Naive thymus-derived CD4-positive, alpha-beta T cell (primary cell): ENCODE measurements around the gene DHRS7B. TPM values are rescaled to one million over a fixed set of nuclear protein-coding genes. Genes with fewer than 3 reads are reported as not detected.

Experiments used
- ATAC-seq: fragments of 150-1000 bp; cut with Tn5 transposase; 2 replicates; pipeline ENCODE4 v1.10.0; 2021; ENCODE audit warnings: mild to moderate bottlenecking, moderate library complexity
- CTCF ChIA-PET: fragments of 350-600 bp; sonication (Branson Sonifier 250); formaldehyde crosslinking; loops from one replicate; lab custom pipeline; 2021; ENCODE audit warnings: antibody characterized with exemption; lab: Charles Lee
- POLR2A ChIA-PET: fragments of 350-600 bp; sonication (Branson Sonifier 250); formaldehyde crosslinking; loops from one replicate; lab custom pipeline; 2021; ENCODE audit warnings: antibody characterized with exemption, inconsistent platforms; lab: Charles Lee
- DNase-seq, 9 donors: peaks; one replicate each; pipeline versions ENCODE4 v3.0.0 to v3.0.0-alpha.2; 2020 to 2022; ENCODE audit warnings: mixed read lengths in 1 of 9
- H3K27ac ChIP-seq: one replicate; pipeline ENCODE4 v1.7.0; 2013; ENCODE audit warnings: mild to moderate bottlenecking, low read depth, low read length, moderate library complexity
- H3K27me3 ChIP-seq, 2 donors: one replicate each; pipeline ENCODE4 v1.7.0; 2013; ENCODE audit warnings: low read length in 2 of 2, mild to moderate bottlenecking in 2 of 2, moderate library complexity in 2 of 2; ENCODE audit not compliant: control insufficient read depth in 2 of 2, insufficient read depth in 2 of 2
- H3K36me3 ChIP-seq, 3 experiments: 1 replicate in 2 of 3; 2 replicates in 1 of 3; pipeline ENCODE4 v1.7.0; 2013; ENCODE audit warnings: low read length in 3 of 3, mild to moderate bottlenecking in 3 of 3, moderate library complexity in 1 of 3; ENCODE audit not compliant: insufficient read depth in 3 of 3, control insufficient read depth in 2 of 3
- H3K4me1 ChIP-seq, 2 donors: one replicate each; pipeline ENCODE4 v1.7.0; 2013; ENCODE audit warnings: low read length in 2 of 2, mild to moderate bottlenecking in 2 of 2, moderate library complexity in 1 of 2; ENCODE audit not compliant: control insufficient read depth in 2 of 2, insufficient read depth in 2 of 2
- H3K4me3 ChIP-seq: 2 replicates; pipeline ENCODE4 v1.7.0; 2013; ENCODE audit warnings: mild to moderate bottlenecking, low read length
- H3K9me3 ChIP-seq, 3 experiments: 1 replicate in 2 of 3; 2 replicates in 1 of 3; pipeline ENCODE4 v1.7.0; 2013; ENCODE audit warnings: low read length in 3 of 3; ENCODE audit not compliant: control insufficient read depth in 2 of 3
- H3K27ac Mint-ChIP-seq, 9 donors: one replicate each; pipeline ENCODE4 v1.8.0; 2020 to 2022; ENCODE audit warnings: mixed read lengths in 9 of 9, mild to moderate bottlenecking in 8 of 9, moderate library complexity in 5 of 9, inconsistent platforms in 2 of 9
- H3K27me3 Mint-ChIP-seq, 5 donors: one replicate each; pipeline ENCODE4 v1.8.0; 2021 to 2022; ENCODE audit warnings: mixed read lengths in 5 of 5, mild to moderate bottlenecking in 1 of 5
- H3K36me3 Mint-ChIP-seq, 5 donors: one replicate each; pipeline ENCODE4 v1.8.0; 2020 to 2022; ENCODE audit warnings: mixed read lengths in 5 of 5, mild to moderate bottlenecking in 3 of 5, inconsistent platforms in 1 of 5
- H3K4me1 Mint-ChIP-seq, 7 donors: one replicate each; pipeline ENCODE4 v1.8.0; 2020 to 2022; ENCODE audit warnings: mixed read lengths in 7 of 7, mild to moderate bottlenecking in 3 of 7, inconsistent platforms in 1 of 7
- H3K4me3 Mint-ChIP-seq, 10 donors: one replicate each; pipeline ENCODE4 v1.8.0; 2020 to 2022; ENCODE audit warnings: mild to moderate bottlenecking in 10 of 10, mixed read lengths in 10 of 10, moderate library complexity in 6 of 10, inconsistent platforms in 2 of 10
- H3K9me3 Mint-ChIP-seq, 11 donors: one replicate each; pipeline ENCODE4 v1.8.0; 2020 to 2022; ENCODE audit warnings: mixed read lengths in 11 of 11, mild to moderate bottlenecking in 4 of 11, inconsistent platforms in 1 of 11, moderate library complexity in 1 of 11
- intact Hi-C, 2 donors: fragments of 100-400 bp; cut with micrococcal nuclease; formaldehyde crosslinking; loops; one replicate each; pipeline ENCODE4 v1.15.1; 2023
- polyA plus RNA-seq, 2 donors: library from polyadenylated mRNA; unstranded; fragments of 300-500 nt; fragmentation: Illumina TruSeq; gene quantifications; one replicate each; pipeline ENCODE4 v1.2.3, GENCODE V29; 2021
- total RNA-seq, 6 experiments: library from RNA in 5 of 6; stranded (reverse) in 5 of 6; gene quantifications; 1 replicate in 5 of 6; 2 replicates in 1 of 6; pipeline ENCODE4 v1.2.3 and lab custom pipeline; 2021 to 2026

DHRS7B gene
- total and polyA plus RNA-seq, 7 experiments from 2014 or later, result 5.9 to 15.1 (median 10.0) TPM

DNA sequence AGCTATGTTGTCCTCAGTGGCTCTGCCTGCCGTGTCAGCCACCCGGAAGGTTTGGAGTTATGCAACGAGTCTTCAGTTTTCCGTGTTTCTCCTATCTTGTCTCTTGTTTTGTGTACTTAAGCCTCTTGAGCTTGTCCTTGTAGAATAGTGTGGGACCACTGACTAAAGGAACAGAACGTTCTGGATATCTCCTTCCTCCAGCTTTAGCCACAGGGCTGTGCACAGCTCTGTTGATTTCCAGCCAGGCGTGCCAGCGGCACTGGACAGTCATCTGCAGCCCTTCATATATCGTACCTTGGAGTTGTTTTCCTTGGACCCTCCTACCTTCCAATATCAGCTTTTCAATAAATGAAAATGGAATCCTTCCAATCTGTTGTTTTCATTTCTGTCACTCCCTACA is 47.4 kb downstream of the DHRS7B start:
- POLR2A ChIA-PET, result no interaction called here
- Mint-ChIP-seq H3K4me1 (peaks cover 0 to 13% (median 7%) of the 10 kb centered on the region in 7 donors), H3K9me3 (peaks cover 0 to 2% (median 0%) of the 10 kb centered on the region in 11 donors), H3K4me3 (no peak overlapping the region), H3K27ac (peak overlapping the region in 3 of 9 donors; percentile 32 to 78 (median 60)), H3K27me3 (no peaks in the 10 kb centered on the region), H3K36me3 (peaks cover 0 to 29% (median 4%) of the 10 kb centered on the region in 5 donors)
- Histone ChIP-seq H3K27ac (no peak overlapping the region), H3K27me3 (no peaks in the 10 kb centered on the region), H3K4me3 (no peak overlapping the region), H3K36me3 (peaks cover 0 to 34% (median 0%) of the 10 kb centered on the region in 3 experiments), H3K9me3 (no peaks in the 10 kb centered on the region), H3K4me1 (no peaks in the 10 kb centered on the region)
- DNase-seq, result no peak
- CTCF ChIA-PET, result interaction anchor here (0.5 to 0.6 kb wide), 2 partner anchors 23 to 106 kb away, joined by 3 to 4 read pairs; no protein-coding TSS in a partner anchor
- ATAC-seq, result no peak
- intact Hi-C loops, result no loop called here

DNA sequence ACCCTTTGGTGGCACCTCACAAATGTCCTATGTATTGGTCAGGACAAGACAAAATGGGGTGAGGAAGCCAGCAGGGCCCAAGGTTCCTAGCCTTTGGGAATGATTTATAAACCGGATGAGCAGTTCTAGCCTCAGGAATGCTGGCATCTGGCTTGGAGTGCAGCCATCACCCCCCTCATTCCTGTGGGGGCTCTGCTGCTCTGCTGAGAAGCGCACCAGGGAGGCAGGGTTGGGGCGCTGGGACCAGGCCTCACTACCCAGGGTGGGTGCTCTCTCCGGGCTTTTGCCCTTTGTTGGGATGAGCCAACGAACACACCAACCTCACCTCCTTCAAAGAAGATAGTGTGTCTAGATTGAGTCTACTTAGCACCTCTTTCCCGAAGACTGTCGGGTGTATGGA is 47.9 kb downstream of the DHRS7B start:
- Histone ChIP-seq H3K4me1 (no peaks in the 10 kb centered on the region), H3K27me3 (no peaks in the 10 kb centered on the region), H3K27ac (no peak overlapping the region), H3K36me3 (peaks cover 0 to 34% (median 0%) of the 10 kb centered on the region in 3 experiments), H3K4me3 (no peak overlapping the region), H3K9me3 (no peaks in the 10 kb centered on the region)
- intact Hi-C loops, result no loop called here
- Mint-ChIP-seq H3K4me3 (no peak overlapping the region), H3K9me3 (peaks cover 0 to 2% (median 0%) of the 10 kb centered on the region in 11 donors), H3K27me3 (no peaks in the 10 kb centered on the region), H3K36me3 (peaks cover 0 to 29% (median 4%) of the 10 kb centered on the region in 5 donors), H3K4me1 (peaks cover 0 to 13% (median 7%) of the 10 kb centered on the region in 7 donors), H3K27ac (peak overlapping the region in 1 of 9 donors; percentile 32)
- ChIA-PET POLR2A (no interaction called here), CTCF (no interaction called here)
- ATAC-seq (no peak), DNase-seq (no peak)

DNA sequence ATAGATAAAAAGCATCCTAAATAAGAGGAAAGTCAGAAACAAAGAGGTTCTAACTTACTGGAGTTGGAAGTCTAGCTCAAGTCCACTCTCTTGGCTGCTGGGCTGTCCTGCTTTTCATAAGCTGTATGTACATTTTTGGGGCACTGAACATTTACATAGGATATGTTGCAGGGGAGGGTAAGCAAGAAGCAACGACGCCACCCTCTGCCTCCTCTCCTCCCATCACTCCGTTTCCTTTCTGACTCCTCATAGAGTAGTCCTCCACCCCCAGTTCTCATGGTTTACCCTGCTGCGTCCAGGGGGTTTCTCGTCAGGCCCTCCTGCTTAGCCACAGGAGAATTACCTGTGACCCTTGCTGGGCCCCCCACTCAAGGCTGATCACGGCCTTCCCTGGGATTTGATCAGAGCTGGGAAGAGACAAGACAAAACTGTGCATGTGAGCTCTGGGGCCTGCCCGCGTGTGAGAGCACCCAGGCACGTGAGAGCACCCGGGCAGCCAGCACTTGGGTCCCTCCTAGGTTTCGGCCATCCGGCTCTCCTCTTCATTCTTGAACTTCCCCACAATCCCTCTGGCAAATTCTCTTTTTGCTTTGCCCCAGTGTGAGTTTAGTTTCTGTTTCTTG is 50.1 kb downstream of the DHRS7B start:
- H3K36me3 Mint-ChIP-seq, result peaks cover 0 to 32% (median 5%) of the 10 kb centered on the region in 5 donors
- no peaks in the 10 kb centered on the region for H3K9me3 Mint-ChIP-seq
- POLR2A ChIA-PET, result no interaction called here
- H3K4me3 Mint-ChIP-seq, result no peak overlapping the region
- Histone ChIP-seq H3K4me3 (no peak overlapping the region), H3K9me3 (no peaks in the 10 kb centered on the region), H3K27ac (no peak overlapping the region), H3K27me3 (no peaks in the 10 kb centered on the region), H3K36me3 (peaks cover 0 to 34% (median 0%) of the 10 kb centered on the region in 3 experiments), H3K4me1 (no peaks in the 10 kb centered on the region)
- CTCF ChIA-PET, result no interaction called here
- DNase-seq (peak in 1 of 9 donors; percentile 12), ATAC-seq (no peak)
- H3K27ac Mint-ChIP-seq, result peak overlapping the region in 3 of 9 donors; percentile 16 to 38 (median 28)
- no peaks in the 10 kb centered on the region for H3K27me3 Mint-ChIP-seq
- peaks cover 0 to 2% (median 0%) of the 10 kb centered on the region in 7 donors for H3K4me1 Mint-ChIP-seq
- intact Hi-C loops, result no loop called here

- DNase-seq, result peak in 1 of 9 donors; percentile 10
- Mint-ChIP-seq H3K4me1 (peaks cover 0 to 2% (median 0%) of the 10 kb centered on the region in 7 donors), H3K36me3 (peaks cover 0 to 31% (median 5%) of the 10 kb centered on the region in 5 donors), H3K27me3 (no peaks in the 10 kb centered on the region), H3K27ac (peak overlapping the region in 1 of 9 donors; percentile 28), H3K4me3 (no peak overlapping the region), H3K9me3 (no peaks in the 10 kb centered on the region)
- Histone ChIP-seq H3K27me3 (no peaks in the 10 kb centered on the region), H3K4me3 (no peak overlapping the region), H3K4me1 (no peaks in the 10 kb centered on the region), H3K36me3 (peaks cover 0 to 31% (median 0%) of the 10 kb centered on the region in 3 experiments), H3K27ac (no peak overlapping the region), H3K9me3 (no peaks in the 10 kb centered on the region)
- CTCF ChIA-PET, result no interaction called here
- intact Hi-C loops, result no loop called here
- ATAC-seq, result no peak
- POLR2A ChIA-PET, result no interaction called here
Measured at GRCh38 chr17:21177401-21177800, 50.6 kb downstream of the DHRS7B start.

DNA sequence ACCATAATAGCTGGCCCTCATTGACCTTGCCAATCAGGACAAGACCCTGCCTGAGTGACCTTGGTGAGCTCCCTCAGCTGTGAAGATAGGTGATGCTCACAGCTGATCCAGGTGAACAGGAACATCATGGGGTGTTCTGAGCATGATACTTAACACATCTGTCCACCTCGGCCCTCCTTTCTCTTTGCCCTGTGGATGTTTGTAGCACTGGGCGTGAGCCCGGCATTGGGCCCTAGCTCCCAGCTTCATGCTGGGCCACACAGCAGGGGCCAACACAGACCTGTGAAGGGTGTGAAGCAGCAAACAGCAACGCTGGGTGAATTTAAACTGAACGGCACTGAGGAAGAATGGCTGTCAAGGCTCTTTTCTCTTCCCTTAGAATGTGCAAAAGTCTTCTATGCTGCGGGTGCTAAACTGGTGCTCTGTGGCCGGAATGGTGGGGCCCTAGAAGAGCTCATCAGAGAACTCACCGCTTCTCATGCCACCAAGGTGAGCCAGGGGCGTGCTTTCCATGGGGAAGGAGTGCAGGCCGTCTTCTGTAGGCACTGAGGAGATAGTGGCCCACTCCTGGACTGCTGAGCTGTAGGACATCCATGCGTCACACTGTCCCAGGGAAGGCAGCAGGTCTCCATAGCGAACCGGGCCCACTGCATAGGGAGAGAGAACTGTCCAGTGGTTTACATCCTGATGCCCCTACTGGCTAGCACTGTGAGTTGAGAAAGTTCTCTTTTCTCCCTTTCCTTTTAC is 51.3 kb downstream of the DHRS7B start:
- POLR2A ChIA-PET, result no interaction called here
- H3K36me3 Mint-ChIP-seq, result peaks cover 0 to 29% (median 5%) of the 10 kb centered on the region in 5 donors
- Histone ChIP-seq H3K27ac (no peak overlapping the region), H3K36me3 (peaks cover 0 to 24% (median 0%) of the 10 kb centered on the region in 3 experiments), H3K4me3 (no peak overlapping the region), H3K27me3 (no peaks in the 10 kb centered on the region), H3K9me3 (no peaks in the 10 kb centered on the region), H3K4me1 (no peaks in the 10 kb centered on the region)
- no peaks in the 10 kb centered on the region for H3K9me3 Mint-ChIP-seq
- ATAC-seq, result no peak
- intact Hi-C loops, result no loop called here
- H3K4me3 Mint-ChIP-seq, result no peak overlapping the region
- peak overlapping the region in 3 of 9 donors; percentile 25 to 65 (median 28) for H3K27ac Mint-ChIP-seq
- H3K27me3 Mint-ChIP-seq, result no peaks in the 10 kb centered on the region
- CTCF ChIA-PET, result interaction anchor here (0.7 to 1.1 kb wide), 3 partner anchors 12 to 61 kb away, joined by 3 to 4 read pairs (median 3); no protein-coding TSS in a partner anchor
- peak in 1 of 9 donors; percentile 20 for DNase-seq
- peaks cover 0 to 4% (median 0%) of the 10 kb centered on the region in 7 donors for H3K4me1 Mint-ChIP-seq

GRCh38 chr17:21183468-21183867 is 56.7 kb downstream of the DHRS7B start:
- CTCF ChIA-PET, result interaction anchor here (0.6 to 1.3 kb wide), 3 partner anchors 64 to 190 kb away, joined by 3 to 4 read pairs (median 4); no protein-coding TSS in a partner anchor
- no peak for ATAC-seq
- H3K9me3 Mint-ChIP-seq, result peaks cover 0 to 1% (median 0%) of the 10 kb centered on the region in 11 donors
- peak overlapping the region in 2 of 9 donors; percentile 32 to 73 for H3K27ac Mint-ChIP-seq
- peaks cover 0 to 11% (median 2%) of the 10 kb centered on the region in 7 donors for H3K4me1 Mint-ChIP-seq
- intact Hi-C loops, result no loop called here
- no peaks in the 10 kb centered on the region for H3K27me3 Mint-ChIP-seq
- peaks cover 4 to 43% (median 10%) of the 10 kb centered on the region in 5 donors for H3K36me3 Mint-ChIP-seq
- Histone ChIP-seq H3K27ac (no peak overlapping the region), H3K4me3 (no peak overlapping the region), H3K4me1 (no peaks in the 10 kb centered on the region), H3K9me3 (no peaks in the 10 kb centered on the region), H3K27me3 (no peaks in the 10 kb centered on the region), H3K36me3 (peaks cover 9 to 32% (median 16%) of the 10 kb centered on the region in 3 experiments)
- POLR2A ChIA-PET, result interaction anchor here (1.2 kb wide), 1 partner anchor 10 kb away, joined by 3 read pairs; no protein-coding TSS in a partner anchor
- no peak overlapping the region for H3K4me3 Mint-ChIP-seq
- DNase-seq, result no peak
